Kidney tubule cell (primary cell): ENCODE results near the gene SPRED2.

Experiments used
- DNase-seq: peaks from one replicate; pipeline ENCODE4 v3.0.0-alpha.2; 2018; ENCODE audit warnings: low spot score

Gene SPRED2

DNA sequence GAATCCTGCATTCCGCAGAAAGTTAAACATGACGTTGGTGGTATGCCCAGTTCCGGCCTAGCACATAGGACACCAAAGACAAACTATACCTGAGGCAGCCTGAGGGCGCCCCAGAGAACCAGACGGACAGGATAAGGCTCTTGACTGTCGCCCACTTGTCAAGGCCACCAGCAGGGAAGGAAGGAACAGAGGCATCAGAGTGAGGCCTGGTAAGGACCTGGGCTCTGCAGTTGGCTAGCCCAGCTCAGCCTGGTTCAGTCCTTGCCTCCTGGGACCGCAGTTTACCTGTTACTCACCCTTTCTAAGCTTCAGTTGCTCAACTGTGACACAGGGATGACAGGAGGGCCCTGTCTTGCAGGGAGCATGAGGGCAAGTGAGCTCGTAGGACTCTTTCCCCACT is 122.7 kb downstream of the SPRED2 start:
- no peak for DNase-seq

- no peak for DNase-seq
Measured at GRCh38 chr2:65305934-65306333, 126.5 kb downstream of the SPRED2 start.

- peak; percentile 30 for DNase-seq
Measured at GRCh38 chr2:65300761-65301711, 131.4 kb downstream of the SPRED2 start.

DNA sequence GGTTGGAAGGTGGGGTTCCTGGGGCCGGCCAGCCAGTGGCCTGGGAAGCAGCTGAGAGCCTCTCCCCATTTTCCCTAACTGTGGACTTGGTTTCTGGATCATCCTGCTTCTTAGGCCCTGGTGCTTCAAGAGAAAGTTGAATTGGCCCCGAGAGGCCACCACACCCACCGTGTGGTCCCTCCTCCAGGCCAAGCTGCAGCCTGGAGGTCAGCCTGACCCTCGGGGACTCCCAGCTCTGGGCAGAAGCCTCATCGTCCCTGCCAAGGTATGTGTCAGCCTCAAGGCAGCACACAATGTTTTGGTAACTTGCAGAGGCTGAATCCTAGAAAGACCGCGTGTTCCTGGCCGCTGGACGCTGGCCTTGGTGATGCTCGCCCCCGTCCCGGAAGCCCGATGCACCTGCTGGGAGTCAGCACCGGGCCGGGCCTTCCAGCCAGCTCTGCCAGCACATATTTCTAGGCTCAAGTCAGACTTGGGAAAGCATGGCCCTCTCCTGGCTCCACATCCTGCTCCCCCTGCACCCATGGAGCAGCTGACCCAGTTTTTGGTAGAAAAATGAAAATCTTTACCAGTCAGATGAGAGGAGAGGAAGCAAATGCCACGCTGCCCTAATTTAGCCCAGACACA is 132.2 kb downstream of the SPRED2 start:
- peak; percentile 35 for DNase-seq

DNA sequence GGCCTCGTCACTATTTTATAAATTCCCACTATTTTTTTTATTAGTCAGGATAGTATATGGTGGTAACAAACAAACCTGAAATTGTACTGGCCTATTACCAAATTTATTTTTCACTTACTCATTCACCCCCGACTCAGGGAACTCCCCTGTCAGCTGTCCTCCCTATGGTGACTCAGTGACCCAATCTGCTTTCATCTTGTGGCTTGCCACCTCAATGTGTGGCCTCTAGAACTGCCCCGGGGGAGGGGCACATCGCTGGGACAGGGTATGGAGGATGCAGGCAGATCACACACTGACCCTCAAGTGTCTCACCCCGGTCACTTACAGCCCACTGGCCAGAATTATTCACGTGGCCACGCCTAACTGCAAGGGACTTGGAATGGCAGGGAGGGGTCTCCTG is 133.2 kb downstream of the SPRED2 start:
- DNase-seq, result peak; percentile 64

GRCh38 chr2:65298089-65298488 is 134.3 kb downstream of the SPRED2 start:
- no peak for DNase-seq

GRCh38 chr2:65297544-65297943 is 134.9 kb downstream of the SPRED2 start:
- DNase-seq, result no peak

- no peak for DNase-seq
Measured at GRCh38 chr2:65296971-65297370, 135.4 kb downstream of the SPRED2 start.

DNA sequence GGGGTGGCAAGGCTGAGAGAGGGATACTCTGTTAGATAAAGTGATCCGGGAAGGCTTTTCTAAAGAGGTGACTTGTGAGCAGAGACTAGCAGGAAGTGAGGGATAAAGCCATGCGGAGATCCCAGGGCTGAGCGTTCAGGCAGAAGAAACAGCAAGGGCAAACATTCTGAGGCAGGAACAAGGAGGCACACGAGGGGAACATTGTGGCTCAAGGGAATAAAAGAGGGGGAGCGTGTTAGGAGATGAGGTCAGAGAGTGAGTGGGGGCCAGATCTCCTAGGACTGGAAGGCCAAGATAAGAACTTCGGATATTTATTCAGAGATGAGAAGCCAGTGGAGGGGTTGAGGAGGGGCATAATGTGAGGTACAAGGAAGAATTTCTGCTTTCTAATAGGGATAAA is 137.7 kb downstream of the SPRED2 start:
- no peak for DNase-seq

GRCh38 chr2:65294136-65294535 is 138.3 kb downstream of the SPRED2 start:
- no peak for DNase-seq

GRCh38 chr2:65293376-65293775 is 139.0 kb downstream of the SPRED2 start:
- no peak for DNase-seq

GRCh38 chr2:65292461-65293011 is 139.9 kb downstream of the SPRED2 start:
- DNase-seq, result no peak

DNA sequence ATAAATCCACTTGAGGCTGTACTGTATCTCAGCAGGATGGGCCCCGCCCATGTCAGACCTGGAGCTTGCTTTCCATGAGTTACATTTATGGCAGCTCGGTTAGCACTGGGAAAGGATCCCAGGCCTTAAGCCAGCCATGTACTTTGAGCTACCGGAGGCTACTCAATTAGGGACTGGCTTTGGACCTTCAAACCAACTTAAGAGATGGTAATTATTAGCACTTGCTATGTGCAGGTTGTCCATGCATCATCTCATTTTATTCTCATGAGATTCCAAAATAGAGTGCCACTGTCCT is 140.3 kb downstream of the SPRED2 start:
- no peak for DNase-seq

DNA sequence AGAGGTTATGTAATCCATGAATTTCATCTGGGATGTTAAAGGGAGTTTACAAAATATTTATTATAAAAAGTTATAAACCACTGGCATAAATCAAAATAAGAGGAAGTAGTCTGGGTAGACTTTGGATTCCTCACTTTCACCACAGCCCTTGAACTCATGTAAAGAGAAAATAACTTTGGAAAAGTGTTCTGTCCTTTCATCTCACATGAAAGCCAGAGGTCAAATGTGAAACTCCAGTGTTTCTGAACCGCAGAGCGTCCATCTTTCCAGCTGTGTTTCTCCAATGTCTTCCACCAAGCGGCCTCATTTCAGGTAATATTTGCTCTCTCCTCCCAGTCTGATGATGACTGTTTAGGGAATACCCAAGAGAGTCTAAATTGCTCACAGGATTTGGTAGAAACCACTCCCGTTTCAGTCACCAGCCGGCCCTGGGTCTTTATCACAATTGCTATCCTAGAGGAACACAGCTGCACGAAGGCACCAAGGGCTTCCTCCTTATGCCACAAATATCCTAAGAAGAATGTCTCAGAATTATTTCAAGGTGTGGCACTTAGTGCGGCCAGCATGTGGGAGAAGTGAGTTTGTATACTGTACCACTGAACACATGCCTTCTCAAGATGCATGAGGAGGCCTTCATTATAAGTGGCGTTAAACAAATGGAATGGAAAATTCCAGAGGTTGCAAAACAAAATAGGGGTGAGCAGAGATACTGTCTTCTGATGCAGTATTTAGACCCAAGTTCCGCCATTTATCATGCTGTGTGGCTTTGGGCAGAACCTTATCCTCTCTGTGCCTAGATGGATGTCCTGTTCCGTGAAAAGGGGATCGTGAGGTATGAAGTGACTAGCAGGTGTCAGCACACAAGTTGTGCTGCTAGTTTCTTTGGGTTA is 140.9 kb downstream of the SPRED2 start:
- no peak for DNase-seq

- DNase-seq, result no peak
Measured at GRCh38 chr2:65287364-65287763, 145.0 kb downstream of the SPRED2 start.

DNA sequence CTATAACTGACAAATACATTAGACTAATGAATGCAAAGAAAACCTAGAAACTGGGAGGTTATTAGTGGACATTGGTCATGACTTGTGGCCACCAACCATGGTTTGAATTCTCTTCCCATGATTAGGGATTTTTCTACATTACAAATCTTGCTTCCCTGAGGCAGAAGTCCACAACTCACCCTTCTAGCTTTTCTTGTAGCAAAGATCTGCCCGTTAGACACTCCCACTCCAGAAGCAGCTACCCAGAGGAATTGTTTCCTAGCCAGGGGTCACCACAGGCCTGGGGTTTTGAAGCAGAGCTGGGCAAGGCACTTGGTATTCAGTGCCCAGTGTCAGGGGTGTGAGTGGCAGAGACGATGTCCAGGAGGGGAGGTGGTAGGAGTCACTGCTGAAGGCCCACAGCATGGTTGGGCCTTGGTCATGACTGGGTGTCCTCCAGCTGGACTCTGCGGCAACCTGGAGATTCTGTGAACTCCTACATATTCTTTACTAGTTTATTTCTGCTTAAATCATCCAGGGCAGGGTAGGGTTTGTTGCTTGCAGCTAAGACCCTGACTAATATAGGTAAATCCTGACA is 149.8 kb downstream of the SPRED2 start:
- DNase-seq, result no peak

- DNase-seq, result no peak
Measured at GRCh38 chr2:65281627-65282351, 150.6 kb downstream of the SPRED2 start.

GRCh38 chr2:65279756-65280155 is 152.6 kb downstream of the SPRED2 start:
- DNase-seq, result no peak

- no peak for DNase-seq
Measured at GRCh38 chr2:65278531-65278981, 153.8 kb downstream of the SPRED2 start.

GRCh38 chr2:65277791-65278483 is 154.5 kb downstream of the SPRED2 start:
- DNase-seq, result peak; percentile 33

GRCh38 chr2:65277118-65277517 is 155.3 kb downstream of the SPRED2 start:
- DNase-seq, result no peak
